GM12873 (cell line): ENCODE results near the gene PCDH9.

Source experiments
- CTCF ChIP-seq: IDR thresholded peaks from 2 replicates; pipeline ENCODE4 v1.5.1; 2012; ENCODE audit warnings: low read depth, mild to moderate bottlenecking, moderate library complexity, low read length, control low read depth; ENCODE audit not compliant: insufficient read depth; ENCODE audit errors: missing control alignments

Gene PCDH9

GRCh38 chr13:66345518-66345810 is 884.7 kb downstream of the PCDH9 start:
- TF ChIP-seq CTCF = no peak

GRCh38 chr13:66344805-66345517 is 885.2 kb downstream of the PCDH9 start:
- TF ChIP-seq CTCF = no peak

- no peak for TF ChIP-seq CTCF
Observed at GRCh38 chr13:66343224-66343828, 886.8 kb downstream of the PCDH9 start.

GRCh38 chr13:66341635-66342377 is 888.3 kb downstream of the PCDH9 start:
- TF ChIP-seq CTCF = no peak

GRCh38 chr13:66339214-66339613 is 890.9 kb downstream of the PCDH9 start:
- no peak for TF ChIP-seq CTCF

- TF ChIP-seq CTCF = no peak
Observed at GRCh38 chr13:66338542-66338941, 891.6 kb downstream of the PCDH9 start.

GRCh38 chr13:66335626-66336025 is 894.5 kb downstream of the PCDH9 start:
- TF ChIP-seq CTCF = no peak
